Endothelial cell of umbilical vein (primary cell): ENCODE measurements around the gene LIX1.

Experiments
- CTCF ChIP-seq, 2 donors: IDR thresholded peaks; 1 replicate in 1 of 2; 2 replicates in 1 of 2; pipeline ENCODE4 v1.5.1; 2011; ENCODE audit warnings: low read length in 2 of 2, mild to moderate bottlenecking in 2 of 2, moderate library complexity in 2 of 2, control low read depth in 1 of 2, inconsistent platforms in 1 of 2, low read depth in 1 of 2; ENCODE audit not compliant: insufficient read depth in 1 of 2; ENCODE audit errors: extremely low read depth in 1 of 2
- GATA2 ChIP-seq: IDR thresholded peaks from 2 replicates; pipeline ENCODE4 v1.7.0; 2011; ENCODE audit warnings: low read depth, mild to moderate bottlenecking, moderate library complexity, mixed read lengths, low read length; ENCODE audit not compliant: insufficient read length, insufficient read depth
- MAX ChIP-seq: IDR thresholded peaks from 2 replicates; pipeline ENCODE4 v1.6.1; 2011; ENCODE audit not compliant: insufficient read depth, insufficient read length
- MYC ChIP-seq: IDR thresholded peaks from one replicate; pipeline ENCODE4 v1.6.1; 2011; ENCODE audit warnings: mild to moderate bottlenecking, low read depth, low read length
- POLR2A ChIP-seq: IDR thresholded peaks from 2 replicates; pipeline ENCODE4 v1.6.1; 2012; ENCODE audit warnings: low read depth, mild to moderate bottlenecking, control low read depth, low read length
- POLR2AphosphoS5 ChIP-seq: IDR thresholded peaks from 2 replicates; pipeline ENCODE4 v1.6.1; 2012; ENCODE audit warnings: low read depth, mild to moderate bottlenecking, control low read depth, low read length, moderate library complexity; ENCODE audit not compliant: insufficient read depth

- TF ChIP-seq CTCF (IDR thresholded peaks at IDR 0.05; ENCODE audit: extremely low read depth in 1 of 2, insufficient read depth in 1 of 2, low read depth in 1 of 2, low read length in 2 of 2) (no peak), GATA2 (no peak), POLR2AphosphoS5 (no peak), MYC (no peak), MAX (no peak), POLR2A (no peak)
Observed at GRCh38 chr5:97107318-97107717, 35.1 kb downstream of the LIX1 start.
